Fibroblast of lung (primary cell): ENCODE measurements around the gene PDXDC1. TPM values are rescaled to one million over a fixed set of nuclear protein-coding genes. Genes with fewer than 3 reads are reported as not detected.
A peak's percentile ranks its signal among the peaks of the same experiment; 100 is the strongest.
"Not testable (repeated sequence)": the region's sequence is repeated elsewhere in the genome, so short reads cannot be mapped to it uniquely, and the experiment has no call there.

Experiments
- DNase-seq, 2 donors: peaks; one replicate each; pipeline versions ENCODE4 v3.0.0 to v3.0.0-alpha.2; 2010; ENCODE audit warnings: low read depth in 2 of 2
- H2AFZ ChIP-seq: 2 replicates; pipeline ENCODE4 v1.5.1; 2012; ENCODE audit warnings: low read length, control low read depth, inconsistent platforms
- H3K27ac ChIP-seq: 2 replicates; pipeline ENCODE4 v1.5.1; 2011; ENCODE audit warnings: low read length, control low read depth; ENCODE audit not compliant: insufficient read depth
- H3K27me3 ChIP-seq: 2 replicates; pipeline ENCODE4 v1.5.1; 2011; ENCODE audit warnings: mild to moderate bottlenecking, low read length; ENCODE audit not compliant: control insufficient read depth, insufficient read depth
- H3K36me3 ChIP-seq: 2 replicates; pipeline ENCODE4 v1.5.1; 2011; ENCODE audit warnings: low read length; ENCODE audit not compliant: control insufficient read depth, insufficient read depth
- H3K4me1 ChIP-seq: 2 replicates; pipeline ENCODE4 v1.5.1; 2011; ENCODE audit warnings: low read length; ENCODE audit not compliant: control insufficient read depth, insufficient read depth; ENCODE audit errors: extremely low read depth
- H3K4me2 ChIP-seq: 2 replicates; pipeline ENCODE4 v1.5.1; 2011; ENCODE audit warnings: low read length, control low read depth; ENCODE audit not compliant: insufficient read depth; ENCODE audit errors: extremely low read depth
- H3K4me3 ChIP-seq, 4 experiments: fragments of 200-600 bp in 1 of 4; sonication (generic) in 1 of 4; replicated peaks in 1 of 4; 2 replicates each; pipeline ENCODE4 v1.5.1; 2011 to 2016; ENCODE audit warnings: low read length in 4 of 4, low read depth in 3 of 4, mild to moderate bottlenecking in 3 of 4, control low read depth in 2 of 4, inconsistent platforms in 1 of 4, mixed read lengths in 1 of 4; ENCODE audit not compliant: insufficient read depth in 1 of 4; ENCODE audit errors: control extremely low read depth in 1 of 4
- H3K79me2 ChIP-seq: 2 replicates; pipeline ENCODE4 v1.5.1; 2012; ENCODE audit warnings: mild to moderate bottlenecking, low read length, inconsistent platforms; ENCODE audit not compliant: control insufficient read depth, insufficient read depth
- H3K9ac ChIP-seq: 2 replicates; pipeline ENCODE4 v1.5.1; 2011; ENCODE audit warnings: mild to moderate bottlenecking, low read length, control low read depth; ENCODE audit not compliant: insufficient read depth
- H3K9me3 ChIP-seq: 2 replicates; pipeline ENCODE4 v1.5.1; 2012; ENCODE audit warnings: low read depth, low read length; ENCODE audit not compliant: control insufficient read depth, insufficient read depth
- H4K20me1 ChIP-seq: 2 replicates; pipeline ENCODE4 v1.5.1; 2011; ENCODE audit warnings: low read length; ENCODE audit not compliant: control insufficient read depth, insufficient read depth; ENCODE audit errors: extremely low read depth
- CTCF ChIP-seq, 2 donors: IDR thresholded peaks in 1 of 2; conservative IDR thresholded peaks in 1 of 2; 1 replicate in 1 of 2; 2 replicates in 1 of 2; pipeline ENCODE4 v1.5.1; 2011 to 2012; ENCODE audit warnings: low read length in 2 of 2, control low read depth in 1 of 2, inconsistent platforms in 1 of 2, low read depth in 1 of 2, mild to moderate bottlenecking in 1 of 2
- EZH2 ChIP-seq: IDR thresholded peaks from 2 replicates; pipeline ENCODE4 v1.5.1; 2012; ENCODE audit warnings: low read length, control low read depth, mild to moderate bottlenecking; ENCODE audit errors: missing control alignments
- polyA plus RNA-seq, 2 donors: library from polyadenylated mRNA; depleted of rRNA in 1 of 2; stranded (reverse) in 1 of 2; unstranded in 1 of 2; fragments of >200 nt; gene quantifications; 2 replicates each; pipeline ENCODE4 v1.2.1, GENCODE V29; 2011 to 2012; ENCODE audit warnings: missing spikeins in 1 of 2
- total RNA-seq: library from RNA; depleted of rRNA; stranded (reverse); fragments of >200 nt; gene quantifications from 2 replicates; pipeline ENCODE4 v1.2.1, GENCODE V29; 2014

The PDXDC1 gene
- total and polyA plus RNA-seq, 2 donors (not counting 1 experiment from before 2014, with no cell fraction given), result 68.4 to 92.9 TPM

GRCh38 chr16:14965328-14965727 lies 9.5 kb upstream of the PDXDC1 start:
- H2AFZ ChIP-seq, result no peak overlapping the region
- H3K79me2 ChIP-seq, result no peaks in the 10 kb centered on the region
- H3K27ac ChIP-seq, result no peak overlapping the region
- no peak overlapping the region for H3K4me2 ChIP-seq
- peaks cover 4% of the 10 kb centered on the region for H3K27me3 ChIP-seq
- H3K9ac ChIP-seq, result no peak overlapping the region
- H3K9me3 ChIP-seq, result no peaks in the 10 kb centered on the region
- no peaks in the 10 kb centered on the region for H3K36me3 ChIP-seq
- DNase-seq, result no peak
- H3K4me1 ChIP-seq, result no peaks in the 10 kb centered on the region
- no peak for TF ChIP-seq CTCF (conservative IDR thresholded peaks at IDR 0.05 in 1 of 2, IDR thresholded peaks at IDR 0.05 in 1 of 2; ENCODE audit: low read depth in 1 of 2, low read length in 2 of 2)
- TF ChIP-seq EZH2, result no peak
- H4K20me1 ChIP-seq, result no peaks in the 10 kb centered on the region
- H3K4me3 ChIP-seq, result no peak overlapping the region

DNA sequence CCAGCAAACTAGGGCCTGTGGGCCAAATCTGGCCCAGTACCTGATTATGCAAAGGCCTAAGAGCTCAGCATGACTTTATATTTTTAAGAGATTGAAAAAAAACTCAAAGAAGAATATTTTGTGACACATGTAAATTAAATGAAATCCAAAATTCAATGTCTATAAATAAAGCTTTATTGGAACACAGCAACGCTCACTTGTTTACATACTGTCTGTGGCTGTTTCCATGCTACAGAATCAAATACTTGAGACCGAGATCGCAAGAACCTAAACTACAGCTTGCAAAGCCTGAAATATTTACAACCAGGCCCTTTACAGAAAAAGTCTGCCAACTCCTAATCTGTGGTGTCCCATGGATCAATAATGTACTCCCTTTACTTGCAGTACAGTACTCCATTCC lies 5.0 kb upstream of the PDXDC1 start:
- not testable (repeated sequence) for H3K4me3 ChIP-seq, H2AFZ ChIP-seq, H3K36me3 ChIP-seq, H4K20me1 ChIP-seq, DNase-seq, H3K9me3 ChIP-seq, H3K9ac ChIP-seq, H3K27ac ChIP-seq, H3K4me2 ChIP-seq, H3K79me2 ChIP-seq, H3K4me1 ChIP-seq, H3K27me3 ChIP-seq

- not testable (repeated sequence) for H3K4me1 ChIP-seq, H3K9ac ChIP-seq, H3K9me3 ChIP-seq, H3K4me2 ChIP-seq, H3K27ac ChIP-seq, H2AFZ ChIP-seq, H4K20me1 ChIP-seq, H3K27me3 ChIP-seq, H3K4me3 ChIP-seq, DNase-seq, H3K36me3 ChIP-seq
- H3K79me2 ChIP-seq, result peaks cover 14% of the 10 kb centered on the region
These were observed 3.1 kb upstream of the PDXDC1 start for GRCh38 chr16:14971621-14972228.

GRCh38 chr16:14973785-14974322 lies 972 bp upstream of the PDXDC1 start:
- not testable (repeated sequence) for H3K9ac ChIP-seq, H3K9me3 ChIP-seq

DNA sequence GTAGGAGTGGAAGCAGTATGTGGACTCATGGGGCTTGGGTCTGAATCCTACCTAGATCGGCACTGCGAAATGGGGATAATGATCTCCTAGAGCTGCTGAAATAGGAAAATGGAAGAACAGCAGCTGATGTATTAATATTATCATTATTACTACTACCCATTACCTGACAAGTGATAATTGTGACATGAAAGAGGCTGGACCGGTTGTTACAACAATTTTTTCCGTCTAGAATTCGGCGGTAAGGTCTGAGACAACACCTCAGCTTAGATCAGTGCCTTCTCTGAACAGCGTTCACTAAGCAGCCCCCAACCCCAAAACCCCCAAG lies 533 bp upstream of the PDXDC1 start:
- not testable (repeated sequence) for H3K36me3 ChIP-seq, H4K20me1 ChIP-seq, H3K27me3 ChIP-seq, H3K9ac ChIP-seq, H3K9me3 ChIP-seq, H3K27ac ChIP-seq, H3K4me1 ChIP-seq
- Histone ChIP-seq H3K4me2 (peak overlapping the region; percentile 69), H3K79me2 (peaks cover 27% of the 10 kb centered on the region), H2AFZ (peak overlapping the region; percentile 88), H3K4me3 (peak overlapping the region; percentile 73 to 95 (median 94))
- peak in 1 of 2 donors; percentile 36 for DNase-seq

More at GRCh38 chr16:14973785-14974322, 972 bp upstream of the PDXDC1 start:
- not testable (repeated sequence) for DNase-seq, H3K27me3 ChIP-seq, H3K4me1 ChIP-seq, H3K36me3 ChIP-seq, H3K27ac ChIP-seq, H2AFZ ChIP-seq, H3K4me2 ChIP-seq, H4K20me1 ChIP-seq
- Histone ChIP-seq H3K4me3 (peak overlapping the region; percentile 73 to 95 (median 94)), H3K79me2 (peaks cover 23% of the 10 kb centered on the region)

DNA sequence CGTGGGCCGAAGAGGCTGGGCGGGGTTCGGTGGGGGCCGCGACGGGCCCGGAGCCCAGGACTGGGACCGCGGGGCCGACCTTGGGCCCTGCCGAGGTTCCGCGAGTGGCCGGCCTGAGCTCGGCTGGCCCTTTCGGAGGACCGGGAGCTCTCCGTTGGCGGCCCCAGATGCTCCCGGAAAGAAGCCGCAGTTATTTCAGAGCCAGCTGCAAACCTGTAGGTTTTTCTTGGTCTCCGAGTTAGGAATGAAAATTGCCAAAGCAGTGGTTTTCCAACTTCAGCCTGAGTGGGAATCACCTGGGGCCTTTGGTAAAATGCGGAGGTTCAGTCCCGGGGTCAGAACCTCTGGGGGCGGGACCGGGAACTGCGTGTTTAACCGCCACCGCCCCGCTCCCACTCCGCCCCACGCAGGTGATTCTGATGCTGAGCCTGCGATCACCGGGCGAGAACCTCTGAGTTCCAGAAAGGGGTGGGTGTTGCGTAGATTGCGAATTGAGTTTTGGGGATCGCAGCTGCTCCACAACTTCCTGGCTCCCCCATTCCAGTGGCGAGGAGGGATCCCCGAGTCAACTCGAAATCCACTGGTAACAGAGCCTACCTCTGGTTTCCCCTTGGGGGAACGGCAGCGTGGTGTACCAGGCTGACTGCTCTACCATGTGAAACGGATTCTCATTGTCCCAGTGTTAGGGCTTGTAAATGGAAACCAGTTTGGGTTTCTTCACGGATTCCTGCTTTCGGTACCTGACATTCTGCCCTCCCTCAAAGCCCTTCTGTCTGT lies 780 bp downstream of the PDXDC1 start:
- peak overlapping the region; percentile 89 for H3K27ac ChIP-seq
- H4K20me1 ChIP-seq, H3K9me3 ChIP-seq, H3K4me1 ChIP-seq, H3K36me3 ChIP-seq, H3K27me3 ChIP-seq: not testable (repeated sequence)
- H3K4me3 ChIP-seq, result peak overlapping the region; percentile 74 to 95 (median 94)
- H3K4me2 ChIP-seq, result peak overlapping the region; percentile 98
- H2AFZ ChIP-seq, result peak overlapping the region; percentile 53
- H3K9ac ChIP-seq, result peak overlapping the region; percentile 99
- DNase-seq, result peak in 1 of 2 donors; percentile 8
- H3K79me2 ChIP-seq, result peaks cover 37% of the 10 kb centered on the region
